ENCODE measurements around the gene CSNK1D.

The CSNK1D gene

GRCh38 chr17:82252511-82253178 is 20.9 kb downstream of the CSNK1D start:
- no peak for DNase-seq (ENCODE audit: low spot score)

DNA sequence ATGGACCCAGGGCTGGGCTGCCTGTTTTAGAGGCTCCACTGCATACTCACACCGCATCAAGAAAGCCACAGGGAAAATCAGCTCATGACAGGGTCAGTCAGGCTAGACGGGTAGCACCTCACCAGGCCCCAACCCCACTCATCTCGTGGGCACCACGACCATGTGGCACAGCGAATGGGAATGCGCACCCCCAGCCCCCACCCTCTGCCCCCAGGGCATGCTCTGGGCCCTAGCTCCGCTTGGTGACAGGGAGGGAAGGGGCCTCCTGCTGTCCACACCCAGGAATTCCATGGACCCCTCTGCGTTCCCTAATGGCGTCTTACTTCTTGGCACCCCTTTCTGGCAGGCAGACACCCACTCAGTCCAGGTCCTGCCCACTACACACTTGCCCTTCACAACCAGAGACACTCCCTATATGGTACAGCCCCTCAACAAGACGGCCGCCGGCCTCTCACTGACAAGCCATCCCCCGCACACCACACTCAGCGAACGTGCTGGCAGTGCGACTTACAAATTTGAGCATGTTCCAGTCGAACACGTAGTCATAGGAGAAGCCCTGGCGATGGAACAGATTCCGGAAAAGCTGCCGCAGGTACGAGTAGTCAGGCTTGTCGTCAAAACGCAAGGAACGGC is 22.5 kb downstream of the CSNK1D start:
- no peak for DNase-seq (ENCODE audit: low spot score)

GRCh38 chr17:82249896-82250581 is 23.5 kb downstream of the CSNK1D start:
- no peak for DNase-seq (ENCODE audit: low spot score)

GRCh38 chr17:82248815-82249674 is 24.5 kb downstream of the CSNK1D start:
- DNase-seq (ENCODE audit: low spot score), result no peak

DNA sequence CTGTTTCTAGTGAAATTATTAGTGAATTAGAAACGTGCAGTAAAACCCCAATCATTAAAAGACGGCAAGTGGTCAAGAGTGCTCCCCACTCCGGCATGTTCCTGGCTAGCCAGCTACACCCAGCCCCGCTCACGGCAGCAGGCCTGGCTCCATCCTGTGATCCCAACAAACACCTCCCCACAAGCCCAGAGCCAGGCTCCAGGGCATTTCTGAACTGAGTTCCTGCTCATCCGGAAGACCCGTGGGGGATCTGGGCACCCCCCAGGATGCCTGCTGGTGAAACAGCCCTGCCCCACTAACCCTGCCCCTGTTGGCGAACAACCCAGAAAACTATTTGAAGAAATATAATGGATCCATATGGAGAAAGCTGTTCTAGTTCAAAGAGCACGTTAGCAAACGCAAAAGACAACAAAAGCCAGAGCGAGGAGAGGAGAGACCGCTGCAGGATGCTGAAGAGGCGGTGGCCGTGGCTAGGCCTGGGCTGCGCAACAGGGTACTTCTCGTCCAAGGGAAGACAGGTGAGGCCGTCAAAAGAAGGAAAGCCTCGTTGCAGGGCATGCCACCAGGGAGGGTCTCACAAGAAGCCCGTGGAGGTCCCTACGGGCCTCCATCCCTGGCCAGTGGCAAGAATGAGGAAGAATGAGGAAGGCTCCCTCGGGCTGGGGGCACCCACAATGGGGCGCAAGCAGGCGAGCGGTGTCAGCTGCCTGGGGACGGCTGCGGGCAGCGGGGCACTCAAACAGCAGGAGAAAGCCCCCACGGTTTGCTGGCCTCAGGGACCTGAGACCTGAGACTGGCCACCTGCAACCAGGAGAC is 25.4 kb downstream of the CSNK1D start:
- no peak for DNase-seq (ENCODE audit: low spot score)

DNA sequence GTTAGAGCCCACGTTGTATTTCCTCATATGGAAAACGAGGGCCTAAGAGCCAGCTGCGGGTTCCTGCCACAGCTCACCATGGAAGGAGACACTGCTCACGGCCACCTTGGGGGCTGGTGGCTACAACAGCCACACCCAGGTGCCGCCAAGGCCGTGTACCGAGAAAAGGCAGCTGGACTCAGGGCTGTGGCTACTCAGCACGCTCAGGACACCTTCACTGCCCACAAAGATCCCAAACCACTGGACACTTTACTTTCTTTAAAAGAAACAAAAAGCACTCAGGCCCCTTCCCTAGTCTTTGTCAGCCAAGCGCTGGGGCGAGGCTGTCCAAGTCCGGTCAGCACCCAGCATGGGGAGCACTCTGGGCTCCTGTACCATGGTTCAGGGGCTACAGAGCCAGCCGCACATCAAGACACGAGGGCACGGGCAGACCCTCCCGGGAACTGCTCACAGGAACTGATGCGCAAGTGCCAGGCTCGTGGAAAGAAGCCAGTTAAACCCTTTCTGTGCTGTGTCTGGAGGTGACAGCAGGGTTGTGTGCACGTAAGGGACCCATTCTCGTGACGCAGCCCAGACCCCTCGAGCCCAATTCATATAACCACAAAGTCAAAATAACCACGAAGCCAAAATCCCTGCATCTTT is 26.2 kb downstream of the CSNK1D start:
- no peak for DNase-seq (ENCODE audit: low spot score)

DNA sequence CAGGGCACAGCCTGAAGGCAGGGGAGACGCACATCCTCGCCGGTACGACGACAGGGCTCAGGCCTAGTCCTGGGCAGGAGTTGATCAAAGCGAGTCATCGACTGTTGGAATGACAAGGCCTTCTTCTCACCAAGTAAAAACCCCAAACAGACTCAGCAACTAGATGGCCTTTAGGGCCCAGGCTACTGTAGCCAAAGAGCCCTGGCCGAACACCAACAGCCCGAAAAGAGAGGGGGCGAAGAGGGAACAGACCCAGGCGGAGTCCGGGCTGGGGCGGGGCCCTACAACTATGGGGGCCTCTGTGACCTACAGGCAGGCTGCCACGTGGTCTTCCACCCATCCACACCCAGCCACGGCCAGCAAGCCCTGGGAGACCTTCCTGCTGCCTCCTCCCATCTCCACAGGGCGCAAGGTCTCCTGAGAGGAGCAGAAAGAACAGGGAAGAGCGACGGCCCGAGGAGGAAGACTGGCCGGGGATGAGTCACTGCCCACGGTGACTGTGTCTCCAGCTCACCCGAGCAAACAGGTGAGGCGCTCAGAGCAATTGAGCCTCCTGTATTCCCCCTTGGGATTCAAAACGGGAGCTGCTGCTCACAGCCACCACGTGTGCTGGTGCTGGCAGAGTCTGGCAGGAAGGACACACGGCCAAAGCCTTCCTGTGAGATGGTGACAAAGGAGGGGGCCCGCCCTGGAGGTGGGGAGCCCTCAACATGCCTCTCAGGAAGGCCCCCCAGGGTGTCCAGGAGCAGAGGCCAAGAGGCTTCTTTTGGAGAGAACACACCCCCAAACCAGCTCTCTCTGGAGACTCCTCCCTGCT is 26.9 kb downstream of the CSNK1D start:
- DNase-seq (ENCODE audit: low spot score), result peak; percentile 95

DNA sequence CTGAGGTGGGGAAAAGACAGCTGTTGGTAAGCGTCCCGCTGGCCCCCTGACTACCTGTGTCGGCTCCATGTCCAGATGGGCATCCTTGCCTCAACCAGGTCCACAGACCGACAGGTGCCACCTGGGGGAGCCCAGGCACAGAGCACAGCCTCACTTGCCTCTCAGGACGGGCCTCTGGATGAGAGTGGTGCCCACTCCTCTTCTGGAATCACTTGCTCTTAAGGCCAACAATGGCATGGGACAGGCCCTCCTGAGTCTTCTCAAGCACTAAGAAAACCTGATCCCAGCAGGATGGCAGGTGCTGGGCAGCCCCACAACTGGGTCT is 27.5 kb downstream of the CSNK1D start:
- DNase-seq (ENCODE audit: low spot score), result no peak

- DNase-seq (ENCODE audit: low spot score), result no peak
Observed at GRCh38 chr17:82245134-82246039, 28.1 kb downstream of the CSNK1D start.

- no peak for DNase-seq (ENCODE audit: low spot score)
Observed at GRCh38 chr17:82244413-82245133, 28.9 kb downstream of the CSNK1D start.

DNA sequence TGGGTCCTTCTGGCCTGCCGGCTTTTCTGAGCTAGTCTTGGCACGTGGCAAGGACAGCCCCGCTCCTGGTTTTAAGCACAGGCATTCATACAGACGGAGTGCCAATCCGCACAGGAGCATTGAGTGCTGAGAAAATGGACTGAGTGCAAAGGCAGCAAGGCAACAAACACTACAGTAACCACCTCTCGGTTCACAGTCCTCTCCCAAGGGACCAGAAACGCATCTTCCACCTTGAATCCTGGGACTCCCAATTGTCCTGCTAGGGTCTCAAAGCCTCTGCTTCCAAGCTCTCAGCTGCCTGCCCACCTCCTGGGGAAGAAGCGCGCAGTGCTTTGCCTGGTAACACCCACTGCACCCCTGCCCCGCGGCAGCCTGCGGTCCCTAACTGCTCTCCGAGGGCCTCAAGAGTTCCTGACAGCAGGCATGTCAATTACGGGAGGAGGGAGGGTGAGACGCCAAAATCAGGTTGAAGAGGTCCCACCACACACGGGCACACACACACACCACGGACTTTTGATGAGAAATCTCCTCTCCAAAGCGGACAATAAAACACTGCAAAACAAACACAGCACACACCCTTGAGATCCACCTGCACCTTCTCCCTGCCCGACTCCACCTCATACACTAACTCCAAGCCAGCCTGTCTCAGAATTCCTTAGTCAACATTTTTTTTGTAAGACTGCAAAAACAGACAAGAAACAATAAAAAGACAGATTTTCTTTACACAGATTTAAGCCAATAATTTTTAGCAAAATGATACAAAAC is 29.7 kb downstream of the CSNK1D start:
- DNase-seq (ENCODE audit: low spot score), result no peak

GRCh38 chr17:82242977-82243647 is 30.4 kb downstream of the CSNK1D start:
- peak; percentile 75 for DNase-seq (ENCODE audit: low spot score)

DNA sequence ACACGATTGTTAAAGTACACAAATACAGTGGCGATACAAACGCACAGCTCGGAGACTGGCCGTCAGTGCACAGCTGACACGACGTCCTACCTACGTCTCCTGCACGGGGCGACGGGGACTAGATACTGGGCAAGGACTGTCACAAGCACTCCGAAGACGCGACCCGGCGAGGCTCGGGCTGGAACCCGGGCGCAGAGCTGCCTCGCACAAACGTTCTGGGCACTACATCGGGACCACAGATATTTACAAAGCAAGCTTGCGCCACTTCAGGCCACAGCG is 30.9 kb downstream of the CSNK1D start:
- no peak for DNase-seq (ENCODE audit: low spot score)

DNA sequence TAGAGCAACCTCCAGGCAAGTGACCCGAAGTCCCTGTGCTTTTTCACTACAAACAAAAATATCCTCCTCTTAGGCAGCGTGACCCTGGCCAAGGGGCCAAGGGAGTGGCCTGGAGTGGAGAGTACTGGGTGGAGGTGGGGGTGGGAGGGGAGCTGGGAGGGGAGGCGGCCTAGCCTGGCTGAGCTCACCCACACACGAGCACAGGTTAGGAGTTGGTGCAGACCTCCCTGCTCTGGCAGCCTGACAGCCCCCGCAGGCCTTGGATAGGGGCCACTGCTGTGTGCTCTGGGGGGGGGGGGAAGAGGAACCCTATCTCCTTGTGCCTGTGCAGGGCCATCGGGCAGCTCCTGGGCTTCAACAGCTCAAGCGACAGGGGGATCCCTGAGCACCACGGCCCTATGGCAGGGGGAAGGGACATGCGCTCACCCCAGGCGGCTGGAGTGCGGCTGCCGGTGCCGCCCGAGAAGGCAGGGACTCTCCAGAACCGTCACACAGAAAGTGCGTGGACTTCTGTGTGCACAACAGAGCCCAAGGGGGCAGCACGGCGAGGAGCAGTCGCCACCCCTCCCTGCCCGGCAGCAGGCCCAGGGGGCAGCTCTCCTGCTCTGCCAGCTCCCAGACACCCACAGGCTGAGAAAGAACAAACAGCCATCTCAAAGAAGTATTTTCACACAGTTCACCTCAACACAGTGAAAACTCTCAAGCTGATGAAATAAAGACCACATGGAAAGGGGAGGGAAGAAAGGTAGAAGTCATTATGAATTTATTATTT is 31.4 kb downstream of the CSNK1D start:
- DNase-seq (ENCODE audit: low spot score), result no peak

GRCh38 chr17:82241183-82241925 is 32.1 kb downstream of the CSNK1D start:
- DNase-seq (ENCODE audit: low spot score), result peak; percentile 92

Data from kidney tubule cell (primary cell).